PC-3 (cell line): Measurements from ENCODE around the gene TTC28.

Experiments
- EZH2 ChIP-seq: fragments of 300-600 bp; sonication (generic); IDR thresholded peaks from one replicate; pipeline ENCODE4 v1.6.1; 2017; ENCODE audit warnings: antibody characterized with exemption, mild to moderate bottlenecking, low read length; ENCODE audit not compliant: unreplicated experiment
- EZH2phosphoT487 ChIP-seq: fragments of 300-600 bp; sonication (generic); IDR thresholded peaks from 2 replicates; pipeline ENCODE4 v1.6.1; 2018; ENCODE audit warnings: mild to moderate bottlenecking, antibody characterized with exemption, low read length, borderline replicate concordance
- TF ChIP-seq, protein P1 (sequence below): fragments of 300-600 bp; sonication (generic); conservative IDR thresholded peaks from 2 replicates; pipeline ENCODE4 v1.5.1; 2017; ENCODE audit warnings: antibody characterized with exemption, low read depth, mild to moderate bottlenecking, low read length

DNA sequence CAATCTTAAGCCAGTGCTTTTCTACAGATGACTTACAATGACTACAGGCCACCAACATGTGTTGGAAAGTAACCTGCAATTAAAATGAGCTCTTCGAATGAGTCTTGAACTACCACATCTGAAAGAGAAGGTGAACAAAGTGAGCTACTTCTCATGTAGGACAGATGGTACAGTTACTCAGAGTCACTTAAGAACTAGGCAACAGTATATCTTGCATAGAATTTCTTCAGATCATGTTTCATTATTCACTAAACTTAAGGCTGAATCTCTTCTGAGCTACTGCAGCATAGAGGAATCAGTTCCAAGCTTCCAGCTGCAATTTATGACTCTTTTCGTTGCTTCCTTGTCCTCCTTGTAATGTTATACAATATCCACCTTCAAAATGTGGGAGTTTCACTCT is 270.9 kb downstream of the TTC28 start:
- TF ChIP-seq, protein P1, sequence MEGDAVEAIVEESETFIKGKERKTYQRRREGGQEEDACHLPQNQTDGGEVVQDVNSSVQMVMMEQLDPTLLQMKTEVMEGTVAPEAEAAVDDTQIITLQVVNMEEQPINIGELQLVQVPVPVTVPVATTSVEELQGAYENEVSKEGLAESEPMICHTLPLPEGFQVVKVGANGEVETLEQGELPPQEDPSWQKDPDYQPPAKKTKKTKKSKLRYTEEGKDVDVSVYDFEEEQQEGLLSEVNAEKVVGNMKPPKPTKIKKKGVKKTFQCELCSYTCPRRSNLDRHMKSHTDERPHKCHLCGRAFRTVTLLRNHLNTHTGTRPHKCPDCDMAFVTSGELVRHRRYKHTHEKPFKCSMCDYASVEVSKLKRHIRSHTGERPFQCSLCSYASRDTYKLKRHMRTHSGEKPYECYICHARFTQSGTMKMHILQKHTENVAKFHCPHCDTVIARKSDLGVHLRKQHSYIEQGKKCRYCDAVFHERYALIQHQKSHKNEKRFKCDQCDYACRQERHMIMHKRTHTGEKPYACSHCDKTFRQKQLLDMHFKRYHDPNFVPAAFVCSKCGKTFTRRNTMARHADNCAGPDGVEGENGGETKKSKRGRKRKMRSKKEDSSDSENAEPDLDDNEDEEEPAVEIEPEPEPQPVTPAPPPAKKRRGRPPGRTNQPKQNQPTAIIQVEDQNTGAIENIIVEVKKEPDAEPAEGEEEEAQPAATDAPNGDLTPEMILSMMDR = no peak
- TF ChIP-seq EZH2phosphoT487 (no peak), EZH2 (no peak)
